GM18508 (cell line): ENCODE results near the gene ANAPC7.

Source experiments
- ATAC-seq: cut with Tn5 transposase; IDR thresholded peaks from one replicate; pipeline ENCODE4 v1.9.1; 2021; ENCODE audit warnings: moderate number of reproducible peaks; ENCODE audit not compliant: insufficient read depth, unreplicated experiment

Gene ANAPC7

GRCh38 chr12:110330124-110330523, 73.4 kb downstream of the ANAPC7 start:
- no peak for ATAC-seq

- ATAC-seq = no peak
Observed at GRCh38 chr12:110329710-110330109, 73.8 kb downstream of the ANAPC7 start.
